Astrocyte of the cerebellum (primary cell): ENCODE results near the gene PPP1R1C.
"Not testable (repeated sequence)": the region's sequence is repeated elsewhere in the genome, so short reads cannot be mapped to it uniquely, and the experiment has no call there.

ENCODE experiments used
- DNase-seq: peaks from one replicate; pipeline ENCODE4 v3.0.0-alpha.2; 2011; ENCODE audit warnings: low read depth
- H3K4me3 ChIP-seq: 2 replicates; pipeline ENCODE4 v1.5.1; 2011; ENCODE audit warnings: mild to moderate bottlenecking, low read depth, low read length, moderate library complexity
- in situ Hi-C: cut with HindIII; loops from 2 replicates; pipeline ENCODE4 v1.10.0; 2017; ENCODE audit warnings: low sequenced_read_pairs
- TF ChIP-seq, protein P1 (sequence below): IDR thresholded peaks from 2 replicates; pipeline ENCODE4 v1.5.1; 2012; ENCODE audit warnings: low read length, low read depth, moderate library complexity, mild to moderate bottlenecking; ENCODE audit errors: missing control alignments

PPP1R1C gene

DNA sequence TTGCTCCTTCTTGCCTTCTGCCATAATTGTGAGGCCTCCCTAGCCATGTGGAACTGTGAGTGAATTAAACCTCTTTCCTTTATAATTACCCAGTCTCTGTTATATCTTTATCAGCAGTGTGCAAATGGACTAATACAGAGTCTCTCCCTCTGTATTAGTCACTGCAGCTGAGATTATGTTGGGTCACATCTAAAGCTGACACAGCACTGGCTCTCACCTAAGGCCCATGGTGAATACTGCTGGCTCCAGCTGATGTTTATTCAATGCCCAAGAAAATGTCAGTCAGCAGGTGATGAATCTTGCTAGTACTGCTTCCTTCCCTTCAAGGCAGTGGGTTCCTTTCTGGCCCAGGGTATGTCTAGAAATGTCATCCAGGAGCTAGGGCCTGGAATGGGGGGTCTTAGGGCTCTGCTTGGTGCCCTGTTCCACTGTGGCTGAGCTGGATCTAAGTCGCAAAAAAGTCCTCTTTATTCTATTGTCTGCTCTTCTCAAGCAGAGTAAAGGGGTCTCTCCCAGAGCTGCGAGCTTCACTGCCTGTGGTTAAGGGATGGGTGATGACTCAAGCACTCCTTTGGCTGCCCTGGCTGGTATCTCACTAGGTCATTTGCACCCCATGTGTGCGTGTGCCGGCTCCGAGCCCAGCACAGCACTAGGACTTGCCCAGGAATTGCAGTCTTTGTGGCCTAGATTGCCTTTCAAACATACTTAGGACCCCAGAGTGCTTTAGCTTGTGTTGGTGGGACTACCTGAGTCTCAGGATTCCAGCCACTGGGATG is 29.9 kb downstream of the PPP1R1C start:
- peak; percentile 34 for DNase-seq
- in situ Hi-C loops, result no loop called here
- no peak overlapping the region for H3K4me3 ChIP-seq
- TF ChIP-seq, protein P1, sequence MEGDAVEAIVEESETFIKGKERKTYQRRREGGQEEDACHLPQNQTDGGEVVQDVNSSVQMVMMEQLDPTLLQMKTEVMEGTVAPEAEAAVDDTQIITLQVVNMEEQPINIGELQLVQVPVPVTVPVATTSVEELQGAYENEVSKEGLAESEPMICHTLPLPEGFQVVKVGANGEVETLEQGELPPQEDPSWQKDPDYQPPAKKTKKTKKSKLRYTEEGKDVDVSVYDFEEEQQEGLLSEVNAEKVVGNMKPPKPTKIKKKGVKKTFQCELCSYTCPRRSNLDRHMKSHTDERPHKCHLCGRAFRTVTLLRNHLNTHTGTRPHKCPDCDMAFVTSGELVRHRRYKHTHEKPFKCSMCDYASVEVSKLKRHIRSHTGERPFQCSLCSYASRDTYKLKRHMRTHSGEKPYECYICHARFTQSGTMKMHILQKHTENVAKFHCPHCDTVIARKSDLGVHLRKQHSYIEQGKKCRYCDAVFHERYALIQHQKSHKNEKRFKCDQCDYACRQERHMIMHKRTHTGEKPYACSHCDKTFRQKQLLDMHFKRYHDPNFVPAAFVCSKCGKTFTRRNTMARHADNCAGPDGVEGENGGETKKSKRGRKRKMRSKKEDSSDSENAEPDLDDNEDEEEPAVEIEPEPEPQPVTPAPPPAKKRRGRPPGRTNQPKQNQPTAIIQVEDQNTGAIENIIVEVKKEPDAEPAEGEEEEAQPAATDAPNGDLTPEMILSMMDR, result no peak

DNA sequence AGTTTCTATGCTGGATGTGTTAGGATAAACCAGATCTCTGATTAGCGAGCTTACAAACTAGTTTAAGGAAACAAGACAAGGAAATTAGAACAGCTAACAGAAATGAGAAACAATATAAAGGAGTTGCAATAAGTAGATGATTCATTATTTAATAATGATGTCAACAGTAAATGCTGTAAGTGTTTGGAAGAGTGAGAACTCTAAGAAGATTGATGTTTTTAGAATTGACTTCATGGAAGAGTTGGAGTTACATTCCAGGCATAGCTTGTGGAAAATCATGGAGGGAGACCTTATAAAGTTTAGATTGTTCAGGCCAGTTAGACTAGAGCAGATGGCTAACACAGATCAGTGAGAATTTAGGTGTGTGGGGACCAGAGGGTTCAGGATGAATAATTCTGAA is 32.6 kb downstream of the PPP1R1C start:
- peak; percentile 23 for DNase-seq
- in situ Hi-C loops, result no loop called here
- TF ChIP-seq, protein P1, result no peak
- H3K4me3 ChIP-seq, result no peak overlapping the region

DNA sequence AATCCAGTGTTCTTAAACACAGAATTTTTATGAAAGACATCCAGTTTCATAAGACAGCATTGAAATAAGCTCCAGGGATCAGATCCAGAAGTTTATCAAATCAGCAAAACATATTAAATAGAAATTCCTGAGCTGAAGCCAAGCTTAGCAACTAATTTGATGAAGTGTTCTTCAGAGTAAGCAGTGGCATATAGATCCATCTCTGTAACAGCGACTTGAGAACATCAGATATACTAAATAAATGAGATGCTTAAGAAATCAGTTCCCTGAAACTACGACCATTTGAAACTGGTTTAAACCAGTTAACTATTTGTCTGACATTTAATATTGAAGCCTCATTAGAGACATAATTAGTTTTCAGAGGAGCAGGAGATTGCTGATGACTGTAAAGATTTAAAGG is 34.1 kb downstream of the PPP1R1C start:
- TF ChIP-seq, protein P1, result no peak
- in situ Hi-C loops, result loop anchor here (5.0 kb wide), 1 partner anchor 58 kb away; no protein-coding TSS in a partner anchor
- DNase-seq, result no peak
- H3K4me3 ChIP-seq, result no peak overlapping the region

DNA sequence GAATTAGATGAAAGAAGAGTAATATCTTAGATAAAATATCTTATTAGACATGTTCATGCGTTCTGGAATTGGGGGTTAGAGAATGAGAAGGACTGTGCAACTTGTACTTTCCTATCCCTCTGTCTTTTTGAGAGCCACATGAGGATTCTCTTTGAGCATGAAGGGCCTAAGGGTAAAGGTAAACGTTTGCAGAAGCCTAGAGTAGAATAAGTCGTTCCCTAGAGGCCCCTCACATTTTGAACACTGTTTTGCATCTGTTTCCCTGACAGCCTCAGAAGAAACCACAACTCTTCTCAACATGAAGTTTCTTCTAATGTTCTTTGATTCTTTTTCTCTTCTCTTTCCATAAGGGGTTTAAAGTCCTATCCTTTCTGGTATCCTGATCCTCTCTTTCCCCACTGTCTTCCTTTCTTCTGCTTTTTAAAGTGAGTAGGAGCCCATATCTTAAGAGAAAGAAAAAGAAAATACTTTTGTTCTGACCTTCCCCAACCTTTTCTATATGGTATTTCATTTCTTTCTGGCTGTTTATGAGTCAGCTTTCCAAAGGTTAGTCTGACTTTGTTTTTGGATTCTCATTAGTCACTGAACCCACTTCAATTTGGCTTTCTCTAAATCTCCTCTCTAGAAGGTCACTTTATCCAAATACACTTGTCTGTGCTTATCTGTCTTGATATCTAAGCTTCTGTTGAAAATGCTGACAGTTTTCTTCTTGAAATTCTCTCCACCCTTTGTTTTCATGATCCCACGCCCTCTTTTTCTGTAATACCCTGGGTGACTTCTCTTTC is 34.8 kb downstream of the PPP1R1C start:
- H3K4me3 ChIP-seq, result no peak overlapping the region
- TF ChIP-seq, protein P1, result no peak
- in situ Hi-C loops, result loop anchor here (5.0 kb wide), 1 partner anchor 57 kb away; no protein-coding TSS in a partner anchor
- no peak for DNase-seq

DNA sequence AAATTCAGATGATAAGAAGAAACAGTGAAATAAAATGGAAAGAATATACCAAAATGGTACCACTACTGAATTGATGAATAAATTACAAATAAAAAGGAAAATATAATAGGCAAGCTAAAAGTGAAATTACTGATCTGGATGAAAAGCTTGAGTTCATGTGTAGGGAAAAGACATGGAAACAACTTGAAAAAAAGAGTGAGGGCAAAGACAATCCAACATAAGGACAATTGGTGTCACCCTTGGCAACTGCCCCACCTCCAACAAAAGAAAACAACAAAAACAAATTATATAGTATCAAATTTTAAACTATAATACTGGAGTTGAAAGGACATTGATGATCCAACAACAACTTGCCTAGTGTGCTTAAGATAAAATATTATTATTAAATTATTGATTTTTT is 37.6 kb downstream of the PPP1R1C start:
- no peak for DNase-seq
- in situ Hi-C loops, result loop anchor here (5.0 kb wide), 1 partner anchor 54 kb away; no protein-coding TSS in a partner anchor

DNA sequence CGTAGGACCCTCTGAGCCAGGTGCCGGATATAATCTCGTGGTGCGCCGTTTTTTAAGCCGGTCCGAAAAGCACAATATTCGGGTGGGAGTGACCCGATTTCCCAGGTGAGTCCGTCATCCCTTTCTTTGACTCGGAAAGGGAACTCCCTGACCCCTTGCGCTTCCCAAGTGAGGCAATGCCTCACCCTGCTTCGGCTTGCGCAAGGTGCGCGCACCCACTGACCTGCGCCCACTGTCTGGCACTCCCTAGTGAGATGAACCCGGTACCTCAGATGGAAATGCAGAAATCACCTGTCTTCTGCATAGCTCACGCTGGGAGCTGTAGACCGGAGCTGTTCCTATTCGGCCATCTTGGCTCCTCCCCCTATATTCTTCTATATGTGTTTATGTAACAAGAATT is 45.2 kb downstream of the PPP1R1C start:
- in situ Hi-C loops, DNase-seq, H3K4me3 ChIP-seq: not testable (repeated sequence)

More for the DNA sequence above, 37.6 kb downstream of the PPP1R1C start:
- H3K4me3 ChIP-seq, result no peak overlapping the region
- TF ChIP-seq, protein P1, result no peak

DNA sequence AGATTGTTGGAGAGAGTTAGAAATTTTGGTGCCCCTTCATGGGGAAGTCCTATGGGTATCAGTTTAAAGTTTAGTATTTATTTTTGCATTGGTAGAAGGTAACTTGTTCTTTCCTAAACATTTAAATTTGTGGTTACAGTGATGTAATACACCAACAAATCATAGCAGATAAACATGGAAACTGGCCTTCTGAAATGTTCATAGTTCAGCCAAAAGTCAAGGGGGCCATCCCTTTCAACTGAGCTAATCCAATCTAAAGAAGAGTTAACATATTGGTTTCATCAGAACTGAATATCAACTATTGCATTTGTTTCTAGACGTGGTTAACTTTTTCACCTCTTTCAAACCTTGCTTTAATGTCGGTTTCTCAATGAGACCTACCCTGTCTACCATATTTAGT is 46.3 kb downstream of the PPP1R1C start:
- no peak for DNase-seq
- in situ Hi-C loops, result no loop called here
- no peak overlapping the region for H3K4me3 ChIP-seq
- TF ChIP-seq, protein P1, result no peak
